Endothelial cell (in vitro differentiated cells): Measurements from ENCODE around the gene PKD2L1. TPM values are rescaled to one million over a fixed set of nuclear protein-coding genes. Genes with fewer than 3 reads are reported as not detected.
A peak's percentile ranks its signal among the peaks of the same experiment; 100 is the strongest.

Source experiments
- DNase-seq: peaks from one replicate; pipeline ENCODE4 v3.0.0; 2021; ENCODE audit warnings: low spot score
- H3K27ac Mint-ChIP-seq: one replicate; pipeline ENCODE4 v1.8.0; 2021; ENCODE audit warnings: mixed read lengths, inconsistent platforms; ENCODE audit not compliant: unreplicated experiment
- H3K27me3 Mint-ChIP-seq: one replicate; pipeline ENCODE4 v1.8.0; 2021; ENCODE audit warnings: mild to moderate bottlenecking, moderate library complexity, mixed read lengths, inconsistent platforms; ENCODE audit not compliant: unreplicated experiment
- H3K36me3 Mint-ChIP-seq: one replicate; pipeline ENCODE4 v1.8.0; 2021; ENCODE audit warnings: mild to moderate bottlenecking, low read depth, mixed read lengths, inconsistent platforms; ENCODE audit not compliant: unreplicated experiment
- H3K4me1 Mint-ChIP-seq: one replicate; pipeline ENCODE4 v1.8.0; 2021; ENCODE audit warnings: mild to moderate bottlenecking, mixed read lengths, inconsistent platforms; ENCODE audit not compliant: unreplicated experiment
- H3K4me3 Mint-ChIP-seq: one replicate; pipeline ENCODE4 v1.8.0; 2021; ENCODE audit warnings: mild to moderate bottlenecking, mixed read lengths, inconsistent platforms; ENCODE audit not compliant: unreplicated experiment
- H3K9me3 Mint-ChIP-seq: one replicate; pipeline ENCODE4 v1.8.0; 2021; ENCODE audit warnings: mixed read lengths, inconsistent platforms; ENCODE audit not compliant: unreplicated experiment
- CTCF ChIP-seq: fragments of 200-600 bp; sonication (generic); IDR thresholded peaks from one replicate; pipeline ENCODE4 v1.5.0; 2021; ENCODE audit warnings: antibody characterized with exemption; ENCODE audit not compliant: unreplicated experiment
- total RNA-seq: library from RNA; stranded (reverse); fragmentation: NEBNext Ultra II Directional; extraction: Animal tissue kit (Norgen Biotek cat#: 25700); gene quantifications from one replicate; pipeline ENCODE4 v1.2.1, GENCODE V29; 2021; ENCODE audit not compliant: unreplicated experiment

Gene PKD2L1
- total RNA-seq, 1 donor from 2014 or later = 0.44 TPM

GRCh38 chr10:100325158-100325557 is 4.9 kb downstream of the PKD2L1 start:
- Mint-ChIP-seq H3K36me3 (no peaks in the 10 kb centered on the region), H3K4me1 (peaks cover 23% of the 10 kb centered on the region), H3K9me3 (no peaks in the 10 kb centered on the region), H3K27ac (no peak overlapping the region), H3K4me3 (no peak overlapping the region), H3K27me3 (peaks cover 3% of the 10 kb centered on the region)
- peak; percentile 59 for DNase-seq
- no peak for TF ChIP-seq CTCF

- peak overlapping the region; percentile 48 for H3K27ac Mint-ChIP-seq
- no peaks in the 10 kb centered on the region for H3K9me3 Mint-ChIP-seq
- peaks cover 4% of the 10 kb centered on the region for H3K27me3 Mint-ChIP-seq
- H3K4me3 Mint-ChIP-seq = no peak overlapping the region
- no peaks in the 10 kb centered on the region for H3K36me3 Mint-ChIP-seq
- peaks cover 23% of the 10 kb centered on the region for H3K4me1 Mint-ChIP-seq
- DNase-seq = no peak
- TF ChIP-seq CTCF = no peak
Measured at GRCh38 chr10:100319707-100320402, 10.2 kb downstream of the PKD2L1 start.

GRCh38 chr10:100318207-100318606 is 11.8 kb downstream of the PKD2L1 start:
- H3K27ac Mint-ChIP-seq = no peak overlapping the region
- DNase-seq = no peak
- no peak for TF ChIP-seq CTCF
- peaks cover 22% of the 10 kb centered on the region for H3K4me1 Mint-ChIP-seq
- H3K9me3 Mint-ChIP-seq = no peaks in the 10 kb centered on the region
- H3K4me3 Mint-ChIP-seq = no peak overlapping the region
- no peaks in the 10 kb centered on the region for H3K36me3 Mint-ChIP-seq
- peaks cover 4% of the 10 kb centered on the region for H3K27me3 Mint-ChIP-seq

GRCh38 chr10:100315615-100316014 is 14.4 kb downstream of the PKD2L1 start:
- Mint-ChIP-seq H3K4me1 (peaks cover 22% of the 10 kb centered on the region), H3K4me3 (no peak overlapping the region), H3K27ac (no peak overlapping the region), H3K9me3 (no peaks in the 10 kb centered on the region), H3K27me3 (peaks cover 6% of the 10 kb centered on the region), H3K36me3 (no peaks in the 10 kb centered on the region)
- TF ChIP-seq CTCF = no peak
- DNase-seq = no peak

- no peak for TF ChIP-seq CTCF
Measured at GRCh38 chr10:100311298-100311697, 18.7 kb downstream of the PKD2L1 start.

More at GRCh38 chr10:100311298-100311697, 18.7 kb downstream of the PKD2L1 start:
- no peak for DNase-seq
- H3K9me3 Mint-ChIP-seq = no peaks in the 10 kb centered on the region
- no peaks in the 10 kb centered on the region for H3K36me3 Mint-ChIP-seq
- H3K27me3 Mint-ChIP-seq = peaks cover 3% of the 10 kb centered on the region
- no peak overlapping the region for H3K27ac Mint-ChIP-seq
- H3K4me3 Mint-ChIP-seq = no peak overlapping the region
- peaks cover 5% of the 10 kb centered on the region for H3K4me1 Mint-ChIP-seq
